Measurements from ENCODE around the gene NKTR.

NKTR gene

GRCh38 chr3:42640129-42640528, 39.6 kb downstream of the NKTR start:
- peaks cover 22% of the 10 kb centered on the region for H3K36me3 ChIP-seq (ENCODE audit: control insufficient read depth, insufficient read depth, low read length)
- H3K4me1 ChIP-seq (ENCODE audit: control insufficient read depth, low read depth, low read length): no peaks in the 10 kb centered on the region

GRCh38 chr3:42640771-42641370, 40.4 kb downstream of the NKTR start:
- no peak overlapping the region for H3K4ac ChIP-seq (ENCODE audit: low read depth, low read length)
- no peaks in the 10 kb centered on the region for H3K4me1 ChIP-seq (ENCODE audit: control insufficient read depth, low read depth, low read length)
- H3K4me3 ChIP-seq (ENCODE audit: low read length): no peak overlapping the region
- H3K79me1 ChIP-seq (ENCODE audit: low read length): peaks cover 6% of the 10 kb centered on the region
- H3K36me3 ChIP-seq (ENCODE audit: control insufficient read depth, insufficient read depth, low read length): peaks cover 22% of the 10 kb centered on the region
- no peak overlapping the region for H2BK5ac ChIP-seq (ENCODE audit: low read length)
- no CpG with 5 or more reads among the region's 6 CpGs for WGBS (ENCODE audit: extremely low coverage, insufficient coverage, low lambda C conversion rate)
- no peak overlapping the region for H2BK15ac ChIP-seq (replicated peaks; ENCODE audit: low read depth)
- H3K4me2 ChIP-seq (ENCODE audit: low read length): no peak overlapping the region
- no peak overlapping the region for H3K9ac ChIP-seq (ENCODE audit: low read length)
- H3K23ac ChIP-seq (ENCODE audit: low read length): no peak overlapping the region
- H4K5ac ChIP-seq (ENCODE audit: low read length): no peak overlapping the region
- H3K18ac ChIP-seq (ENCODE audit: low read length): no peak overlapping the region
- H3K27ac ChIP-seq (ENCODE audit: low read depth, low read length): no peak overlapping the region
- no peak for DNase-seq
- H3K27me3 ChIP-seq (ENCODE audit: insufficient read depth, low read length, poor library complexity): no peaks in the 10 kb centered on the region
- H3K79me2 ChIP-seq (ENCODE audit: control insufficient read depth, insufficient read depth, low read length): no peaks in the 10 kb centered on the region
- no peak overlapping the region for H2AK5ac ChIP-seq (ENCODE audit: low read length)
- H2BK120ac ChIP-seq (ENCODE audit: low read depth, low read length): no peak overlapping the region
- no peak overlapping the region for H4K8ac ChIP-seq (ENCODE audit: low read depth, low read length)
- no peak overlapping the region for H3K56ac ChIP-seq (ENCODE audit: low read length)

More at GRCh38 chr3:42640129-42640528, 39.6 kb downstream of the NKTR start:
- Histone ChIP-seq H3K79me1 (ENCODE audit: low read length) (peaks cover 6% of the 10 kb centered on the region), H4K8ac (ENCODE audit: low read depth, low read length) (no peak overlapping the region), H3K23ac (ENCODE audit: low read length) (no peak overlapping the region), H4K5ac (ENCODE audit: low read length) (no peak overlapping the region), H2BK15ac (replicated peaks; ENCODE audit: low read depth) (no peak overlapping the region), H3K4me2 (ENCODE audit: low read length) (no peak overlapping the region), H3K79me2 (ENCODE audit: control insufficient read depth, insufficient read depth, low read length) (no peaks in the 10 kb centered on the region), H2BK5ac (ENCODE audit: low read length) (no peak overlapping the region), H2BK120ac (ENCODE audit: low read depth, low read length) (no peak overlapping the region), H2AK5ac (ENCODE audit: low read length) (no peak overlapping the region), H3K56ac (ENCODE audit: low read length) (no peak overlapping the region), H3K27ac (ENCODE audit: low read depth, low read length) (no peak overlapping the region), H3K9ac (ENCODE audit: low read length) (no peak overlapping the region), H3K4me3 (ENCODE audit: low read length) (no peak overlapping the region), H3K4ac (ENCODE audit: low read depth, low read length) (no peak overlapping the region), H3K18ac (ENCODE audit: low read length) (no peak overlapping the region), H3K27me3 (ENCODE audit: insufficient read depth, low read length, poor library complexity) (no peaks in the 10 kb centered on the region)
- no peak for DNase-seq

- no peak overlapping the region for H3K18ac ChIP-seq (ENCODE audit: low read length)
- no peak overlapping the region for H3K9ac ChIP-seq (ENCODE audit: low read length)
- H3K56ac ChIP-seq (ENCODE audit: low read length): no peak overlapping the region
- H3K36me3 ChIP-seq (ENCODE audit: control insufficient read depth, insufficient read depth, low read length): peaks cover 13% of the 10 kb centered on the region
- no peak overlapping the region for H3K4ac ChIP-seq (ENCODE audit: low read depth, low read length)
- H2BK120ac ChIP-seq (ENCODE audit: low read depth, low read length): no peak overlapping the region
- no peak overlapping the region for H2BK5ac ChIP-seq (ENCODE audit: low read length)
- peaks cover 13% of the 10 kb centered on the region for H3K4me1 ChIP-seq (ENCODE audit: control insufficient read depth, low read depth, low read length)
- peaks cover 4% of the 10 kb centered on the region for H3K79me1 ChIP-seq (ENCODE audit: low read length)
- no peak overlapping the region for H2AK5ac ChIP-seq (ENCODE audit: low read length)
- H3K27ac ChIP-seq (ENCODE audit: low read depth, low read length): no peak overlapping the region
- WGBS (ENCODE audit: extremely low coverage, insufficient coverage, low lambda C conversion rate): no CpG with 5 or more reads among the region's 5 CpGs
- no peak overlapping the region for H2BK15ac ChIP-seq (replicated peaks; ENCODE audit: low read depth)
- H3K23ac ChIP-seq (ENCODE audit: low read length): no peak overlapping the region
- no peak overlapping the region for H4K8ac ChIP-seq (ENCODE audit: low read depth, low read length)
- DNase-seq: peak; percentile 84
- no peaks in the 10 kb centered on the region for H3K27me3 ChIP-seq (ENCODE audit: insufficient read depth, low read length, poor library complexity)
- H4K5ac ChIP-seq (ENCODE audit: low read length): no peak overlapping the region
- H3K79me2 ChIP-seq (ENCODE audit: control insufficient read depth, insufficient read depth, low read length): no peaks in the 10 kb centered on the region
- H3K4me2 ChIP-seq (ENCODE audit: low read length): no peak overlapping the region
- H3K4me3 ChIP-seq (ENCODE audit: low read length): no peak overlapping the region
These were observed 47.5 kb downstream of the NKTR start for GRCh38 chr3:42647821-42648459.

DNA sequence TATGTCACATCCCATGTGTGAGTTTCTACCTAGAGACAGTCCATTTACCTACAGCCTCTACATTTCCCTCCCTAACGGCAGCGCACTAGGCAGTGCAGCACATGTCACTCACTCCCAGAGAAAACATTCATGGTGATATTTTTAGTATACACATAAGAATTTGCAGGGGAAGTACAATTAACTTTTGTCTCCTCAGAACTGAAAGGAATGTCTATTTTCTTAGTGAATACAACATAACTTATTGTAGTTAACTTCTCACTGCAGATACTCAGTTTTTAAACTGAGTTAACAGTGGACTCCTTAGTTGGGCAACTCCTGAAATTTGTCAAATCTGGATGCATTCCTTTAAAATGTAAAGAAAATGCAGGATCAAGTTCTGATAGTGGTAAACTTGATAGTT, 48.5 kb downstream of the NKTR start:
- Histone ChIP-seq H2BK120ac (ENCODE audit: low read depth, low read length) (no peak overlapping the region), H3K4me1 (ENCODE audit: control insufficient read depth, low read depth, low read length) (peaks cover 18% of the 10 kb centered on the region), H4K8ac (ENCODE audit: low read depth, low read length) (no peak overlapping the region), H2BK15ac (replicated peaks; ENCODE audit: low read depth) (no peak overlapping the region), H3K79me1 (ENCODE audit: low read length) (peaks cover 6% of the 10 kb centered on the region), H3K9ac (ENCODE audit: low read length) (no peak overlapping the region), H4K5ac (ENCODE audit: low read length) (no peak overlapping the region), H3K23ac (ENCODE audit: low read length) (no peak overlapping the region), H2AK5ac (ENCODE audit: low read length) (no peak overlapping the region), H3K27ac (ENCODE audit: low read depth, low read length) (no peak overlapping the region), H3K36me3 (ENCODE audit: control insufficient read depth, insufficient read depth, low read length) (peaks cover 11% of the 10 kb centered on the region), H3K4me3 (ENCODE audit: low read length) (no peak overlapping the region), H3K56ac (ENCODE audit: low read length) (no peak overlapping the region), H3K18ac (ENCODE audit: low read length) (no peak overlapping the region), H3K4ac (ENCODE audit: low read depth, low read length) (no peak overlapping the region), H3K27me3 (ENCODE audit: insufficient read depth, low read length, poor library complexity) (no peaks in the 10 kb centered on the region), H3K4me2 (ENCODE audit: low read length) (no peak overlapping the region), H2BK5ac (ENCODE audit: low read length) (no peak overlapping the region), H3K79me2 (ENCODE audit: control insufficient read depth, insufficient read depth, low read length) (no peaks in the 10 kb centered on the region)
- no CpG with 5 or more reads among the region's 2 CpGs for WGBS (ENCODE audit: extremely low coverage, insufficient coverage, low lambda C conversion rate)
- DNase-seq: no peak

DNA sequence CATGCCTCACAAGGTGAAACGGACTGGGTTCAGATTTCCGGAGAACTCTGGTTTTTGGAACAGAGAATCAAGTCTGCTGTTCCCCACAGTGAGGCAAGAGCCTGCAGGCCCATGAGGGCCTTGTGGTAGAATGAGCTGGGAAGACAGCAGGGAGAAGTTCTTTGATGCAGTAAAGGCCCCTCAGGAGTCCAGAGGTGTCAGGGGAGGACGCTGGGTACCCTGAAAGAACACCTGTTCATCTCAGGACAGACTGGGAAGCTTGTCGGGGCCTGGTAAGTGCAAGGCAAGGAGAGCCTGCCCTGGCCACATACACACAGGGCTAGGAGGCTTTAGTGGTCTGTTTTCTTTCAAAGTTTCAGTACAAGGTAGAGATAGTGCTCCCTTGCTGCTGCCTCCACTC, 49.3 kb downstream of the NKTR start:
- Histone ChIP-seq H3K79me1 (ENCODE audit: low read length) (peaks cover 2% of the 10 kb centered on the region), H2BK120ac (ENCODE audit: low read depth, low read length) (no peak overlapping the region), H3K18ac (ENCODE audit: low read length) (no peak overlapping the region), H3K27me3 (ENCODE audit: insufficient read depth, low read length, poor library complexity) (no peaks in the 10 kb centered on the region), H3K4ac (ENCODE audit: low read depth, low read length) (no peak overlapping the region), H3K4me3 (ENCODE audit: low read length) (no peak overlapping the region), H3K56ac (ENCODE audit: low read length) (no peak overlapping the region), H3K4me2 (ENCODE audit: low read length) (no peak overlapping the region), H2AK5ac (ENCODE audit: low read length) (no peak overlapping the region), H4K5ac (ENCODE audit: low read length) (no peak overlapping the region), H3K4me1 (ENCODE audit: control insufficient read depth, low read depth, low read length) (peaks cover 18% of the 10 kb centered on the region), H3K23ac (ENCODE audit: low read length) (no peak overlapping the region), H2BK5ac (ENCODE audit: low read length) (no peak overlapping the region), H3K9ac (ENCODE audit: low read length) (no peak overlapping the region), H4K8ac (ENCODE audit: low read depth, low read length) (no peak overlapping the region), H3K79me2 (ENCODE audit: control insufficient read depth, insufficient read depth, low read length) (no peaks in the 10 kb centered on the region), H3K36me3 (ENCODE audit: control insufficient read depth, insufficient read depth, low read length) (peaks cover 6% of the 10 kb centered on the region), H2BK15ac (replicated peaks; ENCODE audit: low read depth) (no peak overlapping the region), H3K27ac (ENCODE audit: low read depth, low read length) (no peak overlapping the region)
- no peak for DNase-seq
- no CpG with 5 or more reads among the region's 4 CpGs for WGBS (ENCODE audit: extremely low coverage, insufficient coverage, low lambda C conversion rate)
